Measurements from ENCODE around the gene MDK.

MDK gene

GRCh38 chr11:46407635-46408034 is 26.2 kb downstream of the MDK start:
- no peak for DNase-seq

GRCh38 chr11:46408407-46408986 is 27.0 kb downstream of the MDK start:
- DNase-seq: no peak

- no peak for DNase-seq
Observed at GRCh38 chr11:46410021-46410420, 28.6 kb downstream of the MDK start.

GRCh38 chr11:46413760-46414465 is 32.4 kb downstream of the MDK start:
- DNase-seq: no peak

- no peak for DNase-seq
Observed at GRCh38 chr11:46414466-46414796, 33.0 kb downstream of the MDK start.

GRCh38 chr11:46414879-46415278 is 33.4 kb downstream of the MDK start:
- DNase-seq: no peak

- no peak for DNase-seq
Observed at GRCh38 chr11:46417711-46418110, 36.2 kb downstream of the MDK start.

- no peak for DNase-seq
Observed at GRCh38 chr11:46418751-46419150, 37.3 kb downstream of the MDK start.

GRCh38 chr11:46420513-46420912 is 39.0 kb downstream of the MDK start:
- DNase-seq: no peak

- no peak for DNase-seq
Observed at GRCh38 chr11:46421257-46421880, 39.9 kb downstream of the MDK start.

- DNase-seq: no peak
Observed at GRCh38 chr11:46422588-46422987, 41.1 kb downstream of the MDK start.

- no peak for DNase-seq
Observed at GRCh38 chr11:46426233-46426991, 44.9 kb downstream of the MDK start.

- DNase-seq: no peak
Observed at GRCh38 chr11:46427364-46427763, 45.9 kb downstream of the MDK start.

GRCh38 chr11:46429717-46430116 is 48.2 kb downstream of the MDK start:
- no peak for DNase-seq

- no peak for DNase-seq
Observed at GRCh38 chr11:46431211-46431610, 49.7 kb downstream of the MDK start.

Measured in activated gamma-delta T cell (primary cell).